ENCODE measurements around the gene FCER1A. TPM values are rescaled to one million over a fixed set of nuclear protein-coding genes. Genes with fewer than 3 reads are reported as not detected.
"Not testable (repeated sequence)": the region's sequence is repeated elsewhere in the genome, so short reads cannot be mapped to it uniquely, and the experiment has no call there.

FCER1A gene
- total RNA-seq, 4 donors from 2014 or later: 0.95 to 1.5 TPM; not detected in 2

DNA sequence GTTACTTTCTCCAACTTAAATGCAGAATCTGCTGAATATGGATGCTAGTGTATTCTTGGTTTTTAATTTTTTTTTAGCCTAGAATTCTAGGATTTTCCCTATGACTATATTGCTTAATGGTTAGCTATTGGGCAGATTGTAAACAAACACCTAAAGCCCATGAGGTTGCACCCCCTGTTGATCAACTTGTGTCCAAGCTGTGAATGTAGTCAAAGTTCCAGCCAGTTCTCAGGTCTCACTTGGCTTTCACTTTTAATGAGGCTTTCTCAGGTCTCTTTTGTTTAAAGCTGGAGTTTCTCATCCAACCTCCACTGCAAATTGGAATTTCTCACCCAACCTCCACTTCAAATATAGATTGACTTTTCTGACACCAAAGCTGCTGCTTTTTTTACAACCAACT is 35.9 kb downstream of the FCER1A start:
- H3K36me3 ChIP-seq: no peaks in the 10 kb centered on the region
- no peak overlapping the region for H3K27ac ChIP-seq
- no peaks in the 10 kb centered on the region for H3K9me3 ChIP-seq
- no peak for TF ChIP-seq EP300 (IDR thresholded peaks at IDR 0.05; ENCODE audit: low read depth)
- no peak for TF ChIP-seq POLR2A (IDR thresholded peaks at IDR 0.05)
- TF ChIP-seq, protein P1, sequence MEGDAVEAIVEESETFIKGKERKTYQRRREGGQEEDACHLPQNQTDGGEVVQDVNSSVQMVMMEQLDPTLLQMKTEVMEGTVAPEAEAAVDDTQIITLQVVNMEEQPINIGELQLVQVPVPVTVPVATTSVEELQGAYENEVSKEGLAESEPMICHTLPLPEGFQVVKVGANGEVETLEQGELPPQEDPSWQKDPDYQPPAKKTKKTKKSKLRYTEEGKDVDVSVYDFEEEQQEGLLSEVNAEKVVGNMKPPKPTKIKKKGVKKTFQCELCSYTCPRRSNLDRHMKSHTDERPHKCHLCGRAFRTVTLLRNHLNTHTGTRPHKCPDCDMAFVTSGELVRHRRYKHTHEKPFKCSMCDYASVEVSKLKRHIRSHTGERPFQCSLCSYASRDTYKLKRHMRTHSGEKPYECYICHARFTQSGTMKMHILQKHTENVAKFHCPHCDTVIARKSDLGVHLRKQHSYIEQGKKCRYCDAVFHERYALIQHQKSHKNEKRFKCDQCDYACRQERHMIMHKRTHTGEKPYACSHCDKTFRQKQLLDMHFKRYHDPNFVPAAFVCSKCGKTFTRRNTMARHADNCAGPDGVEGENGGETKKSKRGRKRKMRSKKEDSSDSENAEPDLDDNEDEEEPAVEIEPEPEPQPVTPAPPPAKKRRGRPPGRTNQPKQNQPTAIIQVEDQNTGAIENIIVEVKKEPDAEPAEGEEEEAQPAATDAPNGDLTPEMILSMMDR (IDR thresholded peaks at IDR 0.05): no peak
- no peak for TF ChIP-seq POLR2AphosphoS5 (IDR thresholded peaks at IDR 0.05)
- DNase-seq: no peak
- H3K27me3 ChIP-seq: no peaks in the 10 kb centered on the region
- no peak overlapping the region for H3K4me3 ChIP-seq
- intact Hi-C loops (cut with DNase I; ENCODE audit: low total_unique reads): no loop called here
- in situ Hi-C loops (cut with MboI; ENCODE audit: low pct_ligation_motif_present in 1 of 4, low pct_unique_long_range_greater_than_20kb in 1 of 4, low sequenced_read_pairs in 3 of 4): no loop called here
- no peaks in the 10 kb centered on the region for H3K4me1 ChIP-seq

DNA sequence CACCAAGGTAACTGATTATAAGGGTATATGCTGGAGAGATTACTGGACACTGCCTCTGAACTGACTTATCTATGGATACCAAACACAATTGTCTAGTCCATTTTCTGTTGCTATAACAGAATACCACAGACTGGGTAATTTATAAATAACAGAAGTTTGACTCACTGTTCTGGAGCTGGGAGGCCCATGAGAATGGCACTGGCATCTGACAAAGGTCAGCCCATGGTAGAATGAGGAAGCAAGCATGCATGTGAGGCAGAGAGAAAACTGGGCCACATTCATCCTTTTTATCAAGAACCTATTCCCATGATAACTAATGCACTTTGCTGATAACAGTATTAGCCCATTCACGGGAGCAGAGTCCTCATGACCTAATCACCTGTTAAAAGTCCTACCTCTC is 37.4 kb downstream of the FCER1A start:
- Histone ChIP-seq H3K27me3 (no peaks in the 10 kb centered on the region), H3K4me1 (no peaks in the 10 kb centered on the region), H3K36me3 (no peaks in the 10 kb centered on the region), H3K4me3 (no peak overlapping the region), H3K9me3 (no peaks in the 10 kb centered on the region), H3K27ac (no peak overlapping the region)
- intact Hi-C loops (cut with DNase I; ENCODE audit: low total_unique reads) (no loop called here), in situ Hi-C loops (cut with MboI; ENCODE audit: low pct_ligation_motif_present in 1 of 4, low pct_unique_long_range_greater_than_20kb in 1 of 4, low sequenced_read_pairs in 3 of 4) (no loop called here)
- 73 to 88% methylated on average over 1 of the region's 1 CpG for WGBS, 2 donors (ENCODE audit: low coverage in 1 of 2)
- TF ChIP-seq POLR2A (IDR thresholded peaks at IDR 0.05): no peak
- no peak for TF ChIP-seq POLR2AphosphoS5 (IDR thresholded peaks at IDR 0.05)
- TF ChIP-seq, protein P1 (IDR thresholded peaks at IDR 0.05): no peak
- TF ChIP-seq EP300 (IDR thresholded peaks at IDR 0.05; ENCODE audit: low read depth): no peak
- DNase-seq: no peak

DNA sequence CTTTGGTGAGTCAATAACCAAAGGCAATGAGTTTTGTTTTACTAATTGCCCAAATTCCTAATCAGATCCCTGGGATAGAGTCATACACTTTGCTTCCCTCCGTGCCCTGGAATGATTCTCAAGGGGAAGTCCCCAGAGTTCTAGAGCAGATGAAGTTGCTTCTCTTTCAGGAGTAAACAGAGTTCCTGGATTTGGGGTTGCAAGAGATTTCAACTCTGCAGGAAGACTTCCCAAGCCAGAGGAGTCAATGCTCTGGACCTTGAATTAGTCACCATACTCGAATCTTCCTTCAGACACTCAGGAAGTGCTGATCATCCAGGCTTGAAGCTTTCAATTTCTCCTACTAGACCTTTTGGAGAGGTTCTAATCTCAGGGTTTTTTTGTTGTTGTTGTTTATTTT is 39.6 kb downstream of the FCER1A start:
- intact Hi-C loops (cut with DNase I; ENCODE audit: low total_unique reads) (no loop called here), in situ Hi-C loops (cut with MboI; ENCODE audit: low pct_ligation_motif_present in 1 of 4, low pct_unique_long_range_greater_than_20kb in 1 of 4, low sequenced_read_pairs in 3 of 4) (no loop called here)
- WGBS, 2 donors (ENCODE audit: low coverage in 1 of 2): 14 to 42% methylated on average over 1 to 2 of the region's 2 CpGs
- Histone ChIP-seq H3K4me3 (no peak overlapping the region), H3K4me1 (no peaks in the 10 kb centered on the region), H3K36me3 (no peaks in the 10 kb centered on the region), H3K9me3 (no peaks in the 10 kb centered on the region), H3K27me3 (no peaks in the 10 kb centered on the region), H3K27ac (no peak overlapping the region)
- no peak for DNase-seq
- TF ChIP-seq, protein P1 (IDR thresholded peaks at IDR 0.05): no peak
- no peak for TF ChIP-seq POLR2A (IDR thresholded peaks at IDR 0.05)
- no peak for TF ChIP-seq POLR2AphosphoS5 (IDR thresholded peaks at IDR 0.05)
- no peak for TF ChIP-seq EP300 (IDR thresholded peaks at IDR 0.05; ENCODE audit: low read depth)

DNA sequence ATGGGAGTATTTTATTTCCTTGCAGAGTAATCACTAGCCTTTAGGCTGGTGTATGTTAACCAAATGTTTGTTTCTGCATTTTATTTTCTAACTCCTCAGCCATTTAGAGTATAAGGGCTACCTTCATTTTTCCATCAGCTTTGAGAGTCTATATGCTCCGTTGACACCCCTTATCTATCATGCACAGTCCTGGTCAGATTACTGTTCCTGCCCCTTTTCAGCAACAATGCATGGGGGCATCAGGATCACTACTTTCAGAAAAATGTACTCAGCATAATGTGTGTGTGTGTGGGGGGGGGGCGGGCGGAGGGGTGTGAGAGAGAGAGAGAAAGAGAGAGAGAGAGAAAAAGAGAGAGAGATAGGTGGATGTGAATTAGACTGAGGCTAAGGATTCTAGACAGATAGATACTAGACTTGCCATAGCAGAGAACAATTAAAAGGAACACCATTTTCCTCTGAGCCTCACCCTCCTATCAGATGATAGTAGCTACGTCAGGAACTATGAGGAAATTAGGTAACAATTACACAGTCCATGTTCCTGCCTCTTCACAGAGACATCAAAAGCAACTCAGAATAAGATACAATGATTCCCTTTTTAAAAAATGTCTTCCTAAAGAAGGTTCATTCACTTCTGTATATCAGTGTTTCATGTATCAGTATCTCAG is 40.8 kb downstream of the FCER1A start:
- no peak for DNase-seq
- Histone ChIP-seq H3K27me3 (no peaks in the 10 kb centered on the region), H3K9me3 (no peaks in the 10 kb centered on the region), H3K4me1 (no peaks in the 10 kb centered on the region), H3K4me3 (no peak overlapping the region), H3K27ac (no peak overlapping the region), H3K36me3 (no peaks in the 10 kb centered on the region)
- WGBS, 2 donors (ENCODE audit: low coverage in 1 of 2): 50 to 70% methylated on average over 4 of the region's 4 CpGs
- intact Hi-C loops (cut with DNase I; ENCODE audit: low total_unique reads): no loop called here
- in situ Hi-C loops (cut with MboI; ENCODE audit: low pct_ligation_motif_present in 1 of 4, low pct_unique_long_range_greater_than_20kb in 1 of 4, low sequenced_read_pairs in 3 of 4): no loop called here
- TF ChIP-seq POLR2A (IDR thresholded peaks at IDR 0.05): no peak
- TF ChIP-seq, protein P1 (IDR thresholded peaks at IDR 0.05): no peak
- no peak for TF ChIP-seq POLR2AphosphoS5 (IDR thresholded peaks at IDR 0.05)
- no peak for TF ChIP-seq EP300 (IDR thresholded peaks at IDR 0.05; ENCODE audit: low read depth)

DNA sequence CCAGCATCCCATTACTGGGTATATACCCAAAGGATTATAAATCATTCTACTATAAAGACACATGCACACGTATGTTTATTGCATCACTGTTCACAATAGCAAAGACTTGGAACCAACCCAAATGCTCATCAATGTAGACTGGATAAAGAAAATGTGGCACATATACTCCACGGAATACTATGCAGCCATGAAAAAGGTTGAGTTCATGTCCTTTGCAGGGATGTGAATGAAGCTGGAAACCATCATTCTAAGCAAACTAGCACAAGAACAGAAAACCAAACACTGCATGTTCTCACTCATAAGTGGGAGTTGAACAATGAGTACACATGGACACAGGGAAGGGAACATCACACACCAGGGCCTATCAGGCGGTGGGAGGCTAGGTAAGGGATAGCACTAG is 47.2 kb downstream of the FCER1A start:
- intact Hi-C loops (cut with DNase I; ENCODE audit: low total_unique reads); H3K4me1 ChIP-seq; H3K27me3 ChIP-seq; H3K27ac ChIP-seq; H3K4me3 ChIP-seq; H3K36me3 ChIP-seq; in situ Hi-C loops (cut with MboI; ENCODE audit: low pct_ligation_motif_present in 1 of 4, low pct_unique_long_range_greater_than_20kb in 1 of 4, low sequenced_read_pairs in 3 of 4); DNase-seq; H3K9me3 ChIP-seq: not testable (repeated sequence)
- 74 to 80% methylated on average over 2 to 3 of the region's 3 CpGs for WGBS, 2 donors (ENCODE audit: low coverage in 1 of 2)
